Mucosa of descending colon (tissue), 3 donors: ENCODE results near the gene PPP6C. TPM values are rescaled to one million over a fixed set of nuclear protein-coding genes. Genes with fewer than 3 reads are reported as not detected.

Experiments used
- ATAC-seq: fragments of 200-7000 bp; cut with Tn5 transposase; one replicate; pipeline ENCODE4 v1.9.1; 2020; ENCODE audit warnings: mild to moderate bottlenecking, moderate library complexity
- DNase-seq, 3 donors: peaks; one replicate each; pipeline ENCODE4 v3.0.0-alpha.2; 2020
- H3K36me3 ChIP-seq: fragments of 200-600 bp; one replicate; pipeline ENCODE4 v1.8.0; 2021; ENCODE audit warnings: low read depth, mild to moderate bottlenecking
- H3K4me1 ChIP-seq: fragments of 200-600 bp; one replicate; pipeline ENCODE4 v1.8.0; 2021; ENCODE audit warnings: low read depth, mild to moderate bottlenecking
- H3K4me3 ChIP-seq: fragments of 200-600 bp; one replicate; pipeline ENCODE4 v1.8.0; 2021; ENCODE audit warnings: mild to moderate bottlenecking
- H3K9me3 ChIP-seq: fragments of 200-600 bp; one replicate; pipeline ENCODE4 v1.8.0; 2021; ENCODE audit warnings: mild to moderate bottlenecking
- CTCF ChIP-seq: fragments of 200-600 bp; IDR thresholded peaks from one replicate; pipeline ENCODE4 v1.8.0; 2022; ENCODE audit warnings: antibody characterized with exemption, mild to moderate bottlenecking
- intact Hi-C, 2 donors: fragments of 100-400 bp; cut with DNase I in 1 of 2; cut with micrococcal nuclease in 1 of 2; formaldehyde crosslinking; loops; one replicate each; pipeline versions ENCODE4 v1.11.0 to v1.11.1; 2022; cut with DNase I, micrococcal nuclease
- total RNA-seq, 3 donors: library from RNA; stranded (reverse); fragmentation: NEBNext Ultra II Directional in 2 of 3; extraction: Animal tissue kit (Norgen Biotek cat#: 25700) in 2 of 3; gene quantifications; one replicate each; pipeline versions ENCODE4 v1.2.1 to v1.2.4, GENCODE V29; 2021 to 2023
- donor health status: DM: no; HTN: no; CAD: no; lungs with moderate emphysema.
- donor health status: DM: no; HTN: no; CAD: no.
- donor health status: DM: no; HTN: yes; CAD: no.

Gene PPP6C
- total RNA-seq, 3 donors from 2014 or later: 41.8 to 47.6 (median 45.4) TPM

GRCh38 chr9:125099816-125100215 is 89.8 kb downstream of the PPP6C start:
- no peak for ATAC-seq
- Histone ChIP-seq H3K4me3 (no peak overlapping the region), H3K4me1 (no peaks in the 10 kb centered on the region), H3K9me3 (no peaks in the 10 kb centered on the region), H3K36me3 (no peaks in the 10 kb centered on the region)
- intact Hi-C loops: no loop called here
- no peak for DNase-seq
- no peak for TF ChIP-seq CTCF

Other genes starting within 250 kb of the PPP6C start
- gene GOLGA1, start 248.7 kb downstream of the PPP6C start, total RNA-seq: 10 to 100 TPM; 23.6 to 37.1 (median 31.2) TPM
- gene SCAI, start 46.3 kb downstream of the PPP6C start, total RNA-seq: 10 to 100 TPM in 1 of 3 donors, 1 to 10 TPM in 2; 6.3 to 11.7 (median 8.8) TPM
- gene RABEPK, start 10.7 kb upstream of the PPP6C start, total RNA-seq: 10 to 100 TPM; 11.6 to 12.9 (median 12.1) TPM
- 100 to 1,000 TPM; 119 to 194 (median 150) TPM for gene HSPA5, start 51.5 kb upstream of the PPP6C start, total RNA-seq
- gene GAPVD1, start 72.0 kb upstream of the PPP6C start, total RNA-seq: 10 to 100 TPM; 40.8 to 55.1 (median 41.4) TPM